VCaP (cell line): ENCODE measurements around the gene PLCH2.

Experiments used
- H3K27ac ChIP-seq: fragments of 450-650 bp; 2 replicates; pipeline ENCODE4 v1.5.1; 2017
- TF ChIP-seq, protein P1 (sequence below): fragments of 450-650 bp; conservative IDR thresholded peaks from 2 replicates; pipeline ENCODE4 v1.5.1; 2017; ENCODE audit warnings: mild to moderate bottlenecking, moderate library complexity

PLCH2 gene

DNA sequence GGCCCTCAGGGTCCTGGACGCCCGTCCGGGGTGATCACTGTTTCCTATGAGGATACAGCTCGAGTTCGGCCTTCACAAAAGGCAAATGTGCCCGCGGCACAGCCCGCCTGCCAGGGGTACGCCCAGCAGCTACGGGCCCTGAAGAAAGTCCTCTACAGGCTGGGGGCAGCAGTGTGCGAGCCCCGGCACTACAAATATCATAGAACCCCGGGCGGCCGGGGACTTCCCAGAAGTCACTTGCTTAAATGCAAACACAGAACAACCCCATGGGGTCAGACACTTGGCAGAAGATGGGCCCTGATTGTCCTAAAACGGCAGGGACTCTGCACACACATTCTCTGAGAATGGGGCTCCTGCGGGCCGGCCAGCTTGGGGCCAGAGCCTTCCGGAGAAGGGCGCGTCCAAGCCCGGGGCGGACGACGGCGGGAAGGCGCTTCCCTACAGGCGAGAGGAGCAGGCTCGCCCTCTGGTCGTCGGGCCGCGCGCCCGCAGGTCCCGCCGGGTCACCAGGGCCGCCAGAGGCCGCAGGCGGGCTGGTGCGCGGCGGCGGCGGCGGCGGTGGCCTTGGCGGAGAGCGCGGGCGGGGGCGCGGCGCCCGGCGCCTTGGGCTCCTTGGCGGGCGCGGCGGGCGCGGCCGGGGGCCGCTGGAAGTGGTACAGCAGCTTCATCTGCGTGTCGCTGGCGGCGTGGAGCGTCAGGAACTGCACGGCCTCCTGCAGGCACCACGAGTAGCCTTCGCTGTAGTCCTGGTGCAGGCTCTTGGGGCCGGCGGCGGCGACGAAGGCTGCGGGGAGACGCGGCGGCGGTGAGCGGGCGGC, 53.1 kb downstream of the PLCH2 start:
- TF ChIP-seq, protein P1, sequence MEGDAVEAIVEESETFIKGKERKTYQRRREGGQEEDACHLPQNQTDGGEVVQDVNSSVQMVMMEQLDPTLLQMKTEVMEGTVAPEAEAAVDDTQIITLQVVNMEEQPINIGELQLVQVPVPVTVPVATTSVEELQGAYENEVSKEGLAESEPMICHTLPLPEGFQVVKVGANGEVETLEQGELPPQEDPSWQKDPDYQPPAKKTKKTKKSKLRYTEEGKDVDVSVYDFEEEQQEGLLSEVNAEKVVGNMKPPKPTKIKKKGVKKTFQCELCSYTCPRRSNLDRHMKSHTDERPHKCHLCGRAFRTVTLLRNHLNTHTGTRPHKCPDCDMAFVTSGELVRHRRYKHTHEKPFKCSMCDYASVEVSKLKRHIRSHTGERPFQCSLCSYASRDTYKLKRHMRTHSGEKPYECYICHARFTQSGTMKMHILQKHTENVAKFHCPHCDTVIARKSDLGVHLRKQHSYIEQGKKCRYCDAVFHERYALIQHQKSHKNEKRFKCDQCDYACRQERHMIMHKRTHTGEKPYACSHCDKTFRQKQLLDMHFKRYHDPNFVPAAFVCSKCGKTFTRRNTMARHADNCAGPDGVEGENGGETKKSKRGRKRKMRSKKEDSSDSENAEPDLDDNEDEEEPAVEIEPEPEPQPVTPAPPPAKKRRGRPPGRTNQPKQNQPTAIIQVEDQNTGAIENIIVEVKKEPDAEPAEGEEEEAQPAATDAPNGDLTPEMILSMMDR = no peak
- no peak overlapping the region for H3K27ac ChIP-seq

DNA sequence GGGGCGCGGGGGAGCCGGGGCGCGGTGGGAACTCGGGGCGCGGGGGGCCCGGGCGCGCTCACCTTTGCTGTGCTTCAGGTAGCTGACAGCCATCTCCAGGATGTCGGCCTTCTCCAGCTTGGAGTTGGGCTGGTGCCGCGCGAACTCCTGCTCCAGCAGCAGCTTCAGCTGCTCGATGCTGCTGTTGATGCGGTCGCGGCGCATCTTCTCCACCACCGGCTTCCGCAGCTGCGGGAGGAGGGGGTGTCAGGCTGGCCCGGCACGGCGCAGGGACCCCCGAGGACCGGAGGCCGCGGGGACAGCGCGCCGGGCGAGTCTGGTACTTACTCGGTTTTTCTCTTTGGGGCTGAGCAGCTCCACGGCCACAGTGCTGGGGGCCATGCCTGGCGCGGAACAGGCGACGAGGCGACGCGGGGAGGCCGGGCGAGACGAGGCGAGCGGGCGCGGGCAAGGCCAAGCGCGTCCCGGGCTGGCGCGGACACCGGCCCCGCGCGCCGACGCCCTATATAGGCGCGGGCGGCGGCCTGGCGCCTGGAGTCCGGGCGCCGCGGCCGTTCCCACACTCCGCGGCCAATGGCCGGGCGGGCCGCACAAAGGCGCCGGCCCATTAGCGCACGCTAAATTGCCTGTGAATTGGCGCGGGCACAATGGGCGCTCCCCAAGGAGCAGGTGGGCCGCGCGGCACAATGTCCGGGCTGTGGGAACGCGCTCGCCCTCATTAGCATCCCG, 53.9 kb downstream of the PLCH2 start, which contains the start of gene HES5:
HES5 (minus strand) TSS at position 480 of the 729 bp plus-strand sequence; CDS start at position 381, 99 bp downstream.
- peak within 1 kb of the TSS; percentile 57; the same call in 1 of the 2 replicates for H3K27ac ChIP-seq
- TF ChIP-seq, protein P1 = no peak

DNA sequence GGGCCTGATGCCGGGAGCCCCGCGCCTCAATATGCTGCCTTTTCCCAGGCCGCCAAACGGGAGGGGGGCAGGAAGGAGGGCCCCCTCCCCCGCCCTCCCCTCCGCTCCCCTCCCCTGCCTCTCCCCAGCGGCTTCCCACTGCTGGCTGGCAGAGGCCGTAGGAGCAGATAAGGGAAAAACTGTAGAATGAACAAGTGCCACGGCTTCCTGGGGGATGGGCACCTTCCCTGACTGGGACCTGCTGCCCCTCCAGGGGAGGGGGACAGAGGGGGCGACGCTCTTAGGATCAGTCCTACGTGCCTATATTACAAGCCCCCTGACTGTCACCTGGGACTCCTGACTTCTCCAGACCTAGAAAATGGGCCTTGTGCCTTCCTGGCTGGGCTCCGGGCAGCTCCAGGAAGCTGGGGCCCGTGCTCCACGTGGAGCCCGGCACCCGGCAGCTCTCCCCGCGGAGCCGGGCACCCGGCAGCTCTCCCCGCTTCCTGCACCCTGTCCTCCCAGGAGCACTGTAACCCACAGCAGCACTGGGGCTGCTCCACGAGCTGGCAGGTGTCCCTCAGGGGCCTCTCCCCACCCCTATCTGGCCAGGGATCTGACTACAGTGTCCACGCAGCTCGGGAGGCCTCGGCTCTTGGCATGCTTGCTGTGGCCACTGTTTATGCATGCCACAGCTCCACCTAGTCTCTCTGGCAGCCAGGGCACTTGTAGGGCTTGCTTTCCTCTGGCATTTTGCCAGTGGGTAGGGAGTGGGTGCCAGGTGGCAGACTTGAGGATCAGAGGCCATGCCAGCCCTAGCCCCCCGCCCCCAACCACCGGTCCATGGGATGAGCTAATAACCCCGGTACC, 54.6 kb downstream of the PLCH2 start:
- peak overlapping the region; percentile 57; the same call in 1 of the 2 replicates for H3K27ac ChIP-seq
- TF ChIP-seq, protein P1 = peak; percentile 25

DNA sequence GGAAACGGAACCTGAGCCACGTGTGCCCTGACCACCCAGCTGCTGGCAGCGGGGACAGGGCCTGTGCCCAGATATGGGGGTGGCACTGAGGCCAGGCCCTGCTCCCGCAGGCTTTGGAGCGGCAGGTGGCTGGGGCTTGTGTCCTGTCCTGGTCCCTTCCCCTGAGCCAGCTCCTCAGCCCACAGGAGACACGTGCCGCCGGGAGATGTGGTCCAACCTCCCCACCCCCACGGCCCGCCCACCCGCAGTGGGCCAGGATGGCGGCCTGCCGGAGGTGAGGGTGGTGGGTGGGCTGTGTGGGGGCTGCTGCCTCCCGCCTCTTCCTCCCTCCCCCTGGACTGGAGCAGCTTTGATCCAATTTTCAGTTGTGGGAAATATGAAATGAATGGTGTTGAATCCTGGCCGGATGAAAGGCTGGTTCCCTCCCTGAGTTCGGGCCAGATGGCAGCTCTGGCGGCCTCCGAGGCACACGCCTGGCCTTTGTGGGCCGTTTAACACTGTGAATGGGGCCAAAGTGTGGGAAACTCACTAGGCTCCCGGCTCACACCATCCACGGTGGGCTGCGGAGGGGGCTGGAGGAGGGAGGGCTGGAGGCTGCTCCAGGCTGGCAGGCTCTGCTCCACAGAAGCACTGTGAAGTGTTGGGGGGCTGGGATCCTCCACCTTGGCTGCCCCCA, 56.5 kb downstream of the PLCH2 start:
- TF ChIP-seq, protein P1 = no peak
- H3K27ac ChIP-seq = no peak overlapping the region

DNA sequence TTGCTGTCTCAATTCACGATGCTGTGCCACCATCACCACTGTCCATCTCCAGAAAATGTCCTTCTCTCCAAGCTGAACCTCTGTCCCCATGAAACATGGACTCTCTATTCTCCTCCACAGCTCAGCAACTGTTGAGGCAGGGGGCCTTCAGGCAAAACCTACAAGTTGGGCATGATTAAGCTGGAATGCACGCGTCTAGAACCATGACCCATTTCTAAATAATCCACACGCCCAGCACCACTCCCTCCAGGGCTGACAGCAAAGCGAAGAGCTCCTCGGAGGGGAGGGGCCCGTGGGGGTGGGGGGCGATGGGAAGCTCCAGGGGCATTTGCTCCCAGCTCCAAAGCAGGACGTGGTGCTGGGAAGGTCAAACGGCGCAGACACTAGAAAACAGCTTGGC, 57.3 kb downstream of the PLCH2 start:
- H3K27ac ChIP-seq = no peak overlapping the region

DNA sequence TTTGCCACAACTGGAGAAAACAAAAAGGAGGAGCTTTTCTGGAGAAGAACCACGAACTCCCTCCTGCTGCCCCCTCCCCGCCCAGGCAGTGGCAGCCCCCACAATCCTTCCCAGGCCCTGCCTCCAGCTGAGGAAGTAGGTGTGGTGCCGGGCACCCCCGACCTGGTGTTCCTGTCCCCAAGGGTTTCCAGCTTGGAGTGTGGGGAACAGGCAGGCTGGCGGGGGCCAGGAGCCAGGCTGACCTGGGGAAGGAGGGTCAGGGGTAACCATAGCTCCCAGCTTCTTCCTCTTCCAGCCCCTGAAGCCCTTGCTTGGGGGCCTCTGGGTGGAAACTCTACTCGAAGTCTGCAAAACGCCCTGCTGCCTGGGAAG, 58.2 kb downstream of the PLCH2 start:
- H3K27ac ChIP-seq = no peak overlapping the region
- TF ChIP-seq, protein P1 = no peak

More for the DNA sequence above, 57.3 kb downstream of the PLCH2 start:
- TF ChIP-seq, protein P1 = no peak
